Muscle of leg (tissue), 16 donors: ENCODE data around the gene CDKN2A. TPM values are rescaled to one million over a fixed set of nuclear protein-coding genes. Genes with fewer than 3 reads are reported as not detected.

ENCODE experiments used
- DNase-seq: peaks from one replicate; pipeline ENCODE4 v3.0.0; 2013
- H3K27ac ChIP-seq: one replicate; pipeline ENCODE4 v1.5.1; 2013; ENCODE audit warnings: mild to moderate bottlenecking, low read length, control low read depth
- H3K27me3 ChIP-seq: one replicate; pipeline ENCODE4 v1.6.1; 2013; ENCODE audit warnings: low read length; ENCODE audit not compliant: control insufficient read depth, insufficient read depth
- H3K36me3 ChIP-seq: one replicate; pipeline ENCODE4 v1.6.1; 2013; ENCODE audit warnings: low read length; ENCODE audit not compliant: control insufficient read depth, insufficient read depth
- H3K4me1 ChIP-seq: one replicate; pipeline ENCODE4 v1.6.1; 2013; ENCODE audit warnings: low read length; ENCODE audit not compliant: control insufficient read depth, insufficient read depth
- H3K4me3 ChIP-seq: one replicate; pipeline ENCODE4 v1.5.1; 2013; ENCODE audit warnings: low read length, control low read depth
- H3K9me3 ChIP-seq: replicated peaks from 2 replicates; pipeline ENCODE4 v1.6.1; 2013; ENCODE audit warnings: low read depth, low read length; ENCODE audit not compliant: control insufficient read depth
- WGBS: methylation state at CpG from one replicate; pipeline ENCODE4 v1.1.5; 2013; ENCODE audit warnings: missing lambda C conversion rate; ENCODE audit not compliant: insufficient coverage; 5-methylcytosine and 5-hydroxymethylcytosine counted together
- long read RNA-seq, 11 donors: transcript quantifications; one replicate each; lab custom pipeline, GENCODE V29; 2026
- polyA plus RNA-seq, 8 donors: library from polyadenylated mRNA; unstranded; fragments of 120-200 nt; gene quantifications; one replicate each; pipeline versions ENCODE4 v1.2.1 to v1.2.3, GENCODE V29; 2013; ENCODE audit warnings: inconsistent platforms in 1 of 8, low replicate concordance in 1 of 8; ENCODE audit not compliant: insufficient read length in 8 of 8, insufficient read depth in 1 of 8
- total RNA-seq: library from RNA; stranded (reverse); fragments of 120-200 nt; gene quantifications from one replicate; pipeline ENCODE4 v1.2.4, GENCODE V29; 2013

Gene CDKN2A
- total RNA-seq (0.22 TPM), polyA plus RNA-seq (under 1 TPM in 7 of 8 donors, not detected in 1; 0.20 to 0.49 (median 0.25) TPM)
- long read RNA-seq, donor 1, partial matches to known transcripts: 0 of 1 reads
- long read RNA-seq, donor 1, other reads (novel, unspliced or antisense): 0 of 1 reads
- long read RNA-seq, donor 2: 0 reads
- long read RNA-seq, donor 3: 0 reads
- long read RNA-seq, donor 4: 0 reads
- long read RNA-seq, donor 5: 0 reads
- long read RNA-seq, donor 6: 0 reads
- long read RNA-seq, donor 7, partial matches to known transcripts: 0 of 1 reads
- long read RNA-seq, donor 7, other reads (novel, unspliced or antisense): 0 of 1 reads
- long read RNA-seq, donor 8: 0 reads
- long read RNA-seq, donor 9: 0 reads
- long read RNA-seq, donor 10: 0 reads
- long read RNA-seq, donor 11: 0 reads

GRCh38 chr9:21993893-21994555 lies at the start of gene CDKN2A:
Gene CDKN2A, minus strand, starts transcription at chr9:21994392.
- Histone ChIP-seq H3K9me3 (no peaks in the 10 kb centered on the region), H3K27me3 (peaks cover 52% of the 10 kb centered on the region), H3K27ac (peak within 1 kb of the TSS; percentile 35), H3K4me1 (peaks cover 5% of the 10 kb centered on the region), H3K4me3 (peak within 1 kb of the TSS; percentile 65), H3K36me3 (no peaks in the 10 kb centered on the region)
- 2% methylated on average over 39 of the region's 53 CpGs for WGBS
- DNase-seq: no peak

GRCh38 chr9:22043928-22044327 lies 49.7 kb upstream of the CDKN2A start:
- H3K27me3 ChIP-seq: no peaks in the 10 kb centered on the region
- H3K36me3 ChIP-seq: no peaks in the 10 kb centered on the region
- H3K27ac ChIP-seq: no peak overlapping the region
- no CpG with 5 or more reads among the region's 3 CpGs for WGBS
- H3K9me3 ChIP-seq: no peaks in the 10 kb centered on the region
- no peak for DNase-seq
- no peaks in the 10 kb centered on the region for H3K4me1 ChIP-seq
- H3K4me3 ChIP-seq: no peak overlapping the region

GRCh38 chr9:22041775-22042174 lies 47.6 kb upstream of the CDKN2A start:
- no CpG with 5 or more reads among the region's 1 CpG for WGBS
- H3K36me3 ChIP-seq: no peaks in the 10 kb centered on the region
- no peak for DNase-seq
- no peak overlapping the region for H3K4me3 ChIP-seq
- no peaks in the 10 kb centered on the region for H3K27me3 ChIP-seq
- H3K4me1 ChIP-seq: no peaks in the 10 kb centered on the region
- H3K27ac ChIP-seq: no peak overlapping the region
- H3K9me3 ChIP-seq: no peaks in the 10 kb centered on the region

GRCh38 chr9:22041344-22041743 lies 47.2 kb upstream of the CDKN2A start:
- WGBS: no CpG with 5 or more reads among the region's 1 CpG
- no peak for DNase-seq
- no peak overlapping the region for H3K27ac ChIP-seq

GRCh38 chr9:22040760-22041159 lies 46.6 kb upstream of the CDKN2A start:
- WGBS: no CpG with 5 or more reads among the region's 1 CpG
- H3K4me3 ChIP-seq: no peak overlapping the region
- DNase-seq: no peak

More at GRCh38 chr9:22041344-22041743, 47.2 kb upstream of the CDKN2A start:
- Histone ChIP-seq H3K4me3 (no peak overlapping the region), H3K36me3 (no peaks in the 10 kb centered on the region), H3K27me3 (no peaks in the 10 kb centered on the region), H3K4me1 (no peaks in the 10 kb centered on the region), H3K9me3 (no peaks in the 10 kb centered on the region)

GRCh38 chr9:22039258-22039657 lies 45.1 kb upstream of the CDKN2A start:
- H3K9me3 ChIP-seq: no peaks in the 10 kb centered on the region
- no peaks in the 10 kb centered on the region for H3K27me3 ChIP-seq
- no peak overlapping the region for H3K4me3 ChIP-seq
- 100% methylated on average over 1 of the region's 3 CpGs for WGBS
- H3K4me1 ChIP-seq: no peaks in the 10 kb centered on the region
- no peak for DNase-seq
- H3K36me3 ChIP-seq: no peaks in the 10 kb centered on the region
- H3K27ac ChIP-seq: no peak overlapping the region

More at GRCh38 chr9:22040760-22041159, 46.6 kb upstream of the CDKN2A start:
- no peaks in the 10 kb centered on the region for H3K36me3 ChIP-seq
- H3K27ac ChIP-seq: no peak overlapping the region
- no peaks in the 10 kb centered on the region for H3K27me3 ChIP-seq
- no peaks in the 10 kb centered on the region for H3K9me3 ChIP-seq
- no peaks in the 10 kb centered on the region for H3K4me1 ChIP-seq

- DNase-seq: no peak
- Histone ChIP-seq H3K27ac (no peak overlapping the region), H3K36me3 (no peaks in the 10 kb centered on the region), H3K9me3 (no peaks in the 10 kb centered on the region), H3K4me1 (no peaks in the 10 kb centered on the region), H3K27me3 (no peaks in the 10 kb centered on the region), H3K4me3 (no peak overlapping the region)
- WGBS: no CpG with 5 or more reads among the region's 2 CpGs
Measured at GRCh38 chr9:22037954-22038690, 43.9 kb upstream of the CDKN2A start.

- Histone ChIP-seq H3K9me3 (no peaks in the 10 kb centered on the region), H3K4me1 (no peaks in the 10 kb centered on the region), H3K27me3 (no peaks in the 10 kb centered on the region), H3K4me3 (no peak overlapping the region), H3K27ac (no peak overlapping the region), H3K36me3 (no peaks in the 10 kb centered on the region)
- WGBS: no CpG with 5 or more reads among the region's 4 CpGs
- DNase-seq: no peak
Measured at GRCh38 chr9:22036866-22037626, 42.9 kb upstream of the CDKN2A start.

GRCh38 chr9:22035591-22036011 lies 41.4 kb upstream of the CDKN2A start:
- Histone ChIP-seq H3K27me3 (no peaks in the 10 kb centered on the region), H3K27ac (no peak overlapping the region), H3K4me1 (no peaks in the 10 kb centered on the region), H3K4me3 (no peak overlapping the region), H3K9me3 (no peaks in the 10 kb centered on the region), H3K36me3 (no peaks in the 10 kb centered on the region)
- 63% methylated on average over 1 of the region's 2 CpGs for WGBS
- DNase-seq: no peak
